Measurements from ENCODE around the gene SOX6. TPM values are rescaled to one million over a fixed set of nuclear protein-coding genes. Genes with fewer than 3 reads are reported as not detected.
A peak's percentile ranks its signal among the peaks of the same experiment; 100 is the strongest.

SOX6 gene
- total and polyA plus RNA-seq, 2 donors (not counting 1 experiment from before 2014, with no cell fraction given): 3.0 to 5.1 TPM

GRCh38 chr11:16262645-16262955 is 93.7 kb downstream of the SOX6 start:
- Histone ChIP-seq H2AFZ (ENCODE audit: low read length) (no peak overlapping the region), H3K79me2 (ENCODE audit: control insufficient read depth, insufficient read depth, low read length) (no peaks in the 10 kb centered on the region), H3K36me3 (ENCODE audit: control insufficient read depth, insufficient read depth, low read length) (no peaks in the 10 kb centered on the region), H3K27me3 (ENCODE audit: control insufficient read depth, insufficient read depth, low read length) (no peaks in the 10 kb centered on the region), H4K20me1 (ENCODE audit: control insufficient read depth, extremely low read depth, insufficient read depth, low read length) (no peaks in the 10 kb centered on the region), H3K9me3 (ENCODE audit: control insufficient read depth, insufficient read depth, low read depth, low read length) (no peaks in the 10 kb centered on the region), H3K9ac (ENCODE audit: insufficient read depth, low read length) (no peak overlapping the region), H3K4me3 (replicated peaks in 1 of 4; ENCODE audit: control extremely low read depth in 1 of 4, insufficient read depth in 1 of 4, low read depth in 3 of 4, low read length in 4 of 4) (no peak overlapping the region), H3K4me2 (ENCODE audit: extremely low read depth, insufficient read depth, low read length) (no peak overlapping the region), H3K27ac (ENCODE audit: insufficient read depth, low read length) (no peak overlapping the region), H3K4me1 (ENCODE audit: control insufficient read depth, extremely low read depth, insufficient read depth, low read length) (no peaks in the 10 kb centered on the region)
- TF ChIP-seq CTCF (conservative IDR thresholded peaks at IDR 0.05 in 1 of 2, IDR thresholded peaks at IDR 0.05 in 1 of 2; ENCODE audit: low read depth in 1 of 2, low read length in 2 of 2) (no peak), EZH2 (IDR thresholded peaks at IDR 0.05; ENCODE audit: low read length, missing control alignments) (no peak)
- DNase-seq (ENCODE audit: low read depth in 2 of 2): no peak

GRCh38 chr11:16261836-16262644 is 94.3 kb downstream of the SOX6 start:
- no peak for TF ChIP-seq CTCF (conservative IDR thresholded peaks at IDR 0.05 in 1 of 2, IDR thresholded peaks at IDR 0.05 in 1 of 2; ENCODE audit: low read depth in 1 of 2, low read length in 2 of 2)
- TF ChIP-seq EZH2 (IDR thresholded peaks at IDR 0.05; ENCODE audit: low read length, missing control alignments): no peak
- H3K36me3 ChIP-seq (ENCODE audit: control insufficient read depth, insufficient read depth, low read length): no peaks in the 10 kb centered on the region
- H3K27me3 ChIP-seq (ENCODE audit: control insufficient read depth, insufficient read depth, low read length): no peaks in the 10 kb centered on the region
- H3K4me3 ChIP-seq (replicated peaks in 1 of 4; ENCODE audit: control extremely low read depth in 1 of 4, insufficient read depth in 1 of 4, low read depth in 3 of 4, low read length in 4 of 4): no peak overlapping the region
- H3K9me3 ChIP-seq (ENCODE audit: control insufficient read depth, insufficient read depth, low read depth, low read length): no peaks in the 10 kb centered on the region
- no peaks in the 10 kb centered on the region for H4K20me1 ChIP-seq (ENCODE audit: control insufficient read depth, extremely low read depth, insufficient read depth, low read length)
- no peaks in the 10 kb centered on the region for H3K4me1 ChIP-seq (ENCODE audit: control insufficient read depth, extremely low read depth, insufficient read depth, low read length)
- no peak for DNase-seq (ENCODE audit: low read depth in 2 of 2)
- H3K79me2 ChIP-seq (ENCODE audit: control insufficient read depth, insufficient read depth, low read length): no peaks in the 10 kb centered on the region
- no peak overlapping the region for H3K9ac ChIP-seq (ENCODE audit: insufficient read depth, low read length)
- H2AFZ ChIP-seq (ENCODE audit: low read length): no peak overlapping the region
- H3K27ac ChIP-seq (ENCODE audit: insufficient read depth, low read length): no peak overlapping the region
- no peak overlapping the region for H3K4me2 ChIP-seq (ENCODE audit: extremely low read depth, insufficient read depth, low read length)

GRCh38 chr11:16252373-16252772 is 104.0 kb downstream of the SOX6 start:
- no peaks in the 10 kb centered on the region for H3K4me1 ChIP-seq (ENCODE audit: control insufficient read depth, extremely low read depth, insufficient read depth, low read length)
- no peak overlapping the region for H3K4me2 ChIP-seq (ENCODE audit: extremely low read depth, insufficient read depth, low read length)
- no peaks in the 10 kb centered on the region for H4K20me1 ChIP-seq (ENCODE audit: control insufficient read depth, extremely low read depth, insufficient read depth, low read length)
- peak in 1 of 2 donors; percentile 2 for DNase-seq (ENCODE audit: low read depth in 2 of 2)
- H3K9me3 ChIP-seq (ENCODE audit: control insufficient read depth, insufficient read depth, low read depth, low read length): no peaks in the 10 kb centered on the region
- no peak for TF ChIP-seq EZH2 (IDR thresholded peaks at IDR 0.05; ENCODE audit: low read length, missing control alignments)
- peak; percentile 27 to 28 for TF ChIP-seq CTCF (conservative IDR thresholded peaks at IDR 0.05 in 1 of 2, IDR thresholded peaks at IDR 0.05 in 1 of 2; ENCODE audit: low read depth in 1 of 2, low read length in 2 of 2)
- H3K36me3 ChIP-seq (ENCODE audit: control insufficient read depth, insufficient read depth, low read length): no peaks in the 10 kb centered on the region
- no peak overlapping the region for H3K9ac ChIP-seq (ENCODE audit: insufficient read depth, low read length)
- no peak overlapping the region for H3K27ac ChIP-seq (ENCODE audit: insufficient read depth, low read length)
- H3K4me3 ChIP-seq (replicated peaks in 1 of 4; ENCODE audit: control extremely low read depth in 1 of 4, insufficient read depth in 1 of 4, low read depth in 3 of 4, low read length in 4 of 4): no peak overlapping the region
- no peak overlapping the region for H2AFZ ChIP-seq (ENCODE audit: low read length)
- no peaks in the 10 kb centered on the region for H3K27me3 ChIP-seq (ENCODE audit: control insufficient read depth, insufficient read depth, low read length)
- no peaks in the 10 kb centered on the region for H3K79me2 ChIP-seq (ENCODE audit: control insufficient read depth, insufficient read depth, low read length)

All from fibroblast of lung (primary cell).